Right lobe of liver (tissue), 4 donors: ENCODE data around the gene BSG.

ENCODE experiments used
- CTCF ChIP-seq, 4 donors: fragments of 200-600 bp in 3 of 4; fragments of 450-650 bp in 1 of 4; IDR thresholded peaks; one replicate each; pipeline versions ENCODE4 v1.5.1 to v1.8.0; 2016 to 2022; ENCODE audit warnings: antibody characterized with exemption in 4 of 4, mild to moderate bottlenecking in 2 of 4
- POLR2A ChIP-seq: fragments of 450-650 bp; IDR thresholded peaks from one replicate; pipeline ENCODE4 v1.6.1; 2017; ENCODE audit warnings: antibody characterized with exemption, mild to moderate bottlenecking
- donor health status: DM: no; HTN: no; CAD: no.
- donor health status: DM: no; HTN: no; CAD: no.
- donor health status: DM: no; HTN: yes; CAD: no.

GRCh38 chr19:540867-541637, 31.3 kb upstream of the BSG start:
- TF ChIP-seq POLR2A (no peak), CTCF (IDR thresholded peaks at IDR 0.05) (no peak)
